Trophoblast cell (in vitro differentiated cells and primary cell): ENCODE measurements around the gene WT1.

Experiments used
- DNase-seq, 2 donors: peaks; one replicate each; pipeline ENCODE4 v3.0.0-alpha.2; 2016
- H2AFZ ChIP-seq: 2 replicates; pipeline ENCODE4 v1.6.1; 2013; ENCODE audit warnings: low read length, moderate library complexity, mild to moderate bottlenecking; ENCODE audit not compliant: insufficient read depth, poor library complexity
- H2AK5ac ChIP-seq: 2 replicates; pipeline ENCODE4 v1.6.1; 2013; ENCODE audit warnings: mild to moderate bottlenecking, low read length
- H2BK120ac ChIP-seq: 2 replicates; pipeline ENCODE4 v1.6.1; 2013; ENCODE audit warnings: low read length, mild to moderate bottlenecking, moderate library complexity; ENCODE audit not compliant: insufficient read depth, poor library complexity
- H2BK12ac ChIP-seq: 2 replicates; pipeline ENCODE4 v1.6.1; 2013; ENCODE audit warnings: mild to moderate bottlenecking, low read length, moderate library complexity
- H2BK5ac ChIP-seq: 2 replicates; pipeline ENCODE4 v1.6.1; 2013; ENCODE audit warnings: low read length, low read depth, moderate library complexity, mild to moderate bottlenecking; ENCODE audit not compliant: poor library complexity
- H3K14ac ChIP-seq: 2 replicates; pipeline ENCODE4 v1.6.1; 2013; ENCODE audit warnings: mild to moderate bottlenecking, low read length
- H3K18ac ChIP-seq: 2 replicates; pipeline ENCODE4 v1.6.1; 2013; ENCODE audit warnings: mild to moderate bottlenecking, low read length
- H3K23ac ChIP-seq: 2 replicates; pipeline ENCODE4 v1.6.1; 2013; ENCODE audit warnings: low read length
- H3K27ac ChIP-seq: 2 replicates; pipeline ENCODE4 v1.5.1; 2013; ENCODE audit warnings: low read depth, mild to moderate bottlenecking, inconsistent platforms, low read length, moderate library complexity
- H3K27me3 ChIP-seq: 2 replicates; pipeline ENCODE4 v1.6.1; 2013; ENCODE audit warnings: inconsistent platforms, mild to moderate bottlenecking, low read length, moderate library complexity; ENCODE audit not compliant: insufficient read depth
- H3K36me3 ChIP-seq, 2 experiments: 1 replicate in 1 of 2; 2 replicates in 1 of 2; pipeline ENCODE4 v1.6.1; 2013; ENCODE audit warnings: low read length in 2 of 2, mild to moderate bottlenecking in 2 of 2, moderate library complexity in 1 of 2; ENCODE audit not compliant: insufficient read depth in 2 of 2, control insufficient read depth in 1 of 2
- H3K4ac ChIP-seq: 2 replicates; pipeline ENCODE4 v1.6.1; 2013; ENCODE audit warnings: low read depth, mild to moderate bottlenecking, low read length, moderate library complexity
- H3K4me1 ChIP-seq, 2 experiments: 1 replicate in 1 of 2; 2 replicates in 1 of 2; pipeline ENCODE4 v1.6.1; 2013; ENCODE audit warnings: low read length in 2 of 2, mild to moderate bottlenecking in 2 of 2, moderate library complexity in 1 of 2; ENCODE audit not compliant: insufficient read depth in 2 of 2, control insufficient read depth in 1 of 2
- H3K4me2 ChIP-seq: 2 replicates; pipeline ENCODE4 v1.6.1; 2013; ENCODE audit warnings: inconsistent platforms, mild to moderate bottlenecking, low read length, moderate library complexity
- H3K4me3 ChIP-seq: 2 replicates; pipeline ENCODE4 v1.5.1; 2013; ENCODE audit warnings: mild to moderate bottlenecking, low read depth, low read length, inconsistent platforms
- H3K79me1 ChIP-seq: one replicate; pipeline ENCODE4 v1.6.1; 2013; ENCODE audit warnings: low read length
- H3K79me2 ChIP-seq: 2 replicates; pipeline ENCODE4 v1.6.1; 2013; ENCODE audit warnings: low read length, mild to moderate bottlenecking; ENCODE audit not compliant: control insufficient read depth, insufficient read depth, poor library complexity
- H3K9ac ChIP-seq: 2 replicates; pipeline ENCODE4 v1.6.1; 2013; ENCODE audit warnings: mild to moderate bottlenecking, low read length
- H3K9me3 ChIP-seq: 2 replicates; pipeline ENCODE4 v1.6.1; 2013; ENCODE audit warnings: low read depth, mild to moderate bottlenecking, control low read depth, inconsistent platforms, low read length; ENCODE audit not compliant: insufficient read depth
- H4K12ac ChIP-seq: 2 replicates; pipeline ENCODE4 v1.6.1; 2013; ENCODE audit warnings: low read depth, mild to moderate bottlenecking, low read length, moderate library complexity
- H4K8ac ChIP-seq: 2 replicates; pipeline ENCODE4 v1.6.1; 2013; ENCODE audit warnings: low read depth, mild to moderate bottlenecking, low read length, moderate library complexity
- H4K91ac ChIP-seq: one replicate; pipeline ENCODE4 v1.6.1; 2013; ENCODE audit warnings: low read depth, mild to moderate bottlenecking, low read length, moderate library complexity
- WGBS: extraction: QIAGEN DNeasy Blood & Tissue Kit; methylation state at CpG from one replicate; pipeline ENCODE4 v1.1.7; 2013; ENCODE audit warnings: missing lambda C conversion rate; ENCODE audit not compliant: insufficient read length, insufficient coverage; ENCODE audit errors: extremely low coverage; 5-methylcytosine and 5-hydroxymethylcytosine counted together

Gene WT1

GRCh38 chr11:32439501-32440210 lies 4.3 kb upstream of the WT1 start:
- no peak overlapping the region for H3K27ac ChIP-seq
- H3K27me3 ChIP-seq, result peaks cover 55% of the 10 kb centered on the region
- DNase-seq, result no peak
- H3K9ac ChIP-seq, result no peak overlapping the region
- H4K12ac ChIP-seq, result no peak overlapping the region
- H2BK12ac ChIP-seq, result no peak overlapping the region
- no peak overlapping the region for H2AFZ ChIP-seq
- no peak overlapping the region for H2BK5ac ChIP-seq
- no peak overlapping the region for H2BK120ac ChIP-seq
- WGBS, result no CpG with 5 or more reads among the region's 21 CpGs
- H3K4ac ChIP-seq, result no peak overlapping the region
- peak overlapping the region; percentile 57 for H3K4me2 ChIP-seq
- peaks cover 6% of the 10 kb centered on the region for H3K9me3 ChIP-seq
- peaks cover 18 to 19% of the 10 kb centered on the region in 2 experiments for H3K4me1 ChIP-seq
- no peak overlapping the region for H2AK5ac ChIP-seq
- no peaks in the 10 kb centered on the region for H3K36me3 ChIP-seq
- H4K91ac ChIP-seq, result no peak overlapping the region
- no peaks in the 10 kb centered on the region for H3K79me1 ChIP-seq
- no peak overlapping the region for H3K23ac ChIP-seq
- H4K8ac ChIP-seq, result no peak overlapping the region
- H3K4me3 ChIP-seq, result no peak overlapping the region
- no peak overlapping the region for H3K14ac ChIP-seq
- H3K79me2 ChIP-seq, result no peaks in the 10 kb centered on the region
- H3K18ac ChIP-seq, result no peak overlapping the region

GRCh38 chr11:32438866-32439489 lies 3.6 kb upstream of the WT1 start:
- Histone ChIP-seq H3K9me3 (peaks cover 9% of the 10 kb centered on the region), H2AFZ (no peak overlapping the region), H3K14ac (no peak overlapping the region), H2BK120ac (no peak overlapping the region), H4K91ac (no peak overlapping the region), H3K27ac (no peak overlapping the region), H4K8ac (no peak overlapping the region), H3K79me1 (peaks cover 3% of the 10 kb centered on the region), H3K79me2 (no peaks in the 10 kb centered on the region), H3K4ac (no peak overlapping the region), H3K27me3 (peaks cover 61% of the 10 kb centered on the region), H3K36me3 (no peaks in the 10 kb centered on the region), H2BK12ac (no peak overlapping the region), H2AK5ac (no peak overlapping the region), H3K4me3 (peak overlapping the region; percentile 11), H4K12ac (no peak overlapping the region), H3K23ac (no peak overlapping the region), H3K18ac (no peak overlapping the region), H3K9ac (no peak overlapping the region), H3K4me2 (peak overlapping the region; percentile 57), H3K4me1 (peaks cover 21 to 24% of the 10 kb centered on the region in 2 experiments), H2BK5ac (no peak overlapping the region)
- DNase-seq, result peak in 1 of 2 donors; percentile 20
- WGBS, result no CpG with 5 or more reads among the region's 47 CpGs

- H2BK12ac ChIP-seq, result no peak overlapping the region
- H3K4me3 ChIP-seq, result no peak overlapping the region
- H2BK120ac ChIP-seq, result no peak overlapping the region
- H3K9ac ChIP-seq, result no peak overlapping the region
- peaks cover 21 to 24% of the 10 kb centered on the region in 2 experiments for H3K4me1 ChIP-seq
- peaks cover 9% of the 10 kb centered on the region for H3K9me3 ChIP-seq
- H3K4ac ChIP-seq, result no peak overlapping the region
- DNase-seq, result no peak
- H2AFZ ChIP-seq, result no peak overlapping the region
- WGBS, result no CpG with 5 or more reads among the region's 16 CpGs
- H4K12ac ChIP-seq, result no peak overlapping the region
- peaks cover 3% of the 10 kb centered on the region for H3K79me1 ChIP-seq
- no peak overlapping the region for H3K27ac ChIP-seq
- no peak overlapping the region for H3K18ac ChIP-seq
- no peak overlapping the region for H4K8ac ChIP-seq
- no peaks in the 10 kb centered on the region for H3K79me2 ChIP-seq
- no peak overlapping the region for H2AK5ac ChIP-seq
- H3K36me3 ChIP-seq, result no peaks in the 10 kb centered on the region
- H3K4me2 ChIP-seq, result no peak overlapping the region
- no peak overlapping the region for H2BK5ac ChIP-seq
- H3K27me3 ChIP-seq, result peaks cover 67% of the 10 kb centered on the region
- H3K14ac ChIP-seq, result no peak overlapping the region
- no peak overlapping the region for H4K91ac ChIP-seq
- H3K23ac ChIP-seq, result no peak overlapping the region
Measured at GRCh38 chr11:32438346-32438865, 3.1 kb upstream of the WT1 start.

GRCh38 chr11:32437495-32438345 lies 2.4 kb upstream of the WT1 start:
- Histone ChIP-seq H3K14ac (no peak overlapping the region), H3K79me1 (peaks cover 3% of the 10 kb centered on the region), H3K18ac (no peak overlapping the region), H3K79me2 (no peaks in the 10 kb centered on the region), H4K12ac (no peak overlapping the region), H3K23ac (no peak overlapping the region), H2BK120ac (no peak overlapping the region), H2BK12ac (no peak overlapping the region), H3K4me1 (peaks cover 21 to 24% of the 10 kb centered on the region in 2 experiments), H3K4ac (no peak overlapping the region), H3K27me3 (peaks cover 74% of the 10 kb centered on the region), H3K36me3 (no peaks in the 10 kb centered on the region), H3K9ac (no peak overlapping the region), H2AFZ (no peak overlapping the region), H3K9me3 (peaks cover 9% of the 10 kb centered on the region), H3K4me3 (no peak overlapping the region), H4K8ac (no peak overlapping the region), H3K4me2 (peak overlapping the region; percentile 23), H2AK5ac (no peak overlapping the region), H2BK5ac (no peak overlapping the region), H3K27ac (no peak overlapping the region), H4K91ac (no peak overlapping the region)
- no CpG with 5 or more reads among the region's 42 CpGs for WGBS
- no peak for DNase-seq
